NCI-H2227 treated with DMSO at 0.1 percent for 48 hours (cell line): ENCODE results near the gene GPC6.

ENCODE experiments used
- DNase-seq: peaks from one replicate; lab custom pipeline; 2025; lab: John Stamatoyannopoulos, UW

Gene GPC6

GRCh38 chr13:93686399-93686798 lies 459.8 kb downstream of the GPC6 start:
- DNase-seq = no peak

DNA sequence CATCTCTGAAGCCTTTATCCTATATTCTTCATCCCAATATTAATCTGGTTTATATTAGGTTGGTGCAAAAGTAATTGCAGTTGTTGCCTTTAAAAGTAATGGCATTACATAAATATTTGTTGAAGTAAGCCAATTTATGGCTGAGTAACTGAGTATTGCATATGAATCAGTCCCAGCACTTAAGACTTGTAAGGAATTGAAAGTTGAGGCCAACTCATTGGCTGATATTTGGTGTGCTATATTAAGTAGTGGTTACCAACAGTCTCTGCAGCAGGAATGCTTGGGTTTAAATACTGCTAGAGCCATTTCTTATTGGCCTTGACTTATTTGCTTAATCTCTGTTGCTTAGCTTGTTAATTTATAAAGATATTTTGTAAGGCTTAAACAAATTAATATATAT lies 460.7 kb downstream of the GPC6 start:
- no peak for DNase-seq

- DNase-seq = no peak
Measured at GRCh38 chr13:93689333-93689732, 462.7 kb downstream of the GPC6 start.

DNA sequence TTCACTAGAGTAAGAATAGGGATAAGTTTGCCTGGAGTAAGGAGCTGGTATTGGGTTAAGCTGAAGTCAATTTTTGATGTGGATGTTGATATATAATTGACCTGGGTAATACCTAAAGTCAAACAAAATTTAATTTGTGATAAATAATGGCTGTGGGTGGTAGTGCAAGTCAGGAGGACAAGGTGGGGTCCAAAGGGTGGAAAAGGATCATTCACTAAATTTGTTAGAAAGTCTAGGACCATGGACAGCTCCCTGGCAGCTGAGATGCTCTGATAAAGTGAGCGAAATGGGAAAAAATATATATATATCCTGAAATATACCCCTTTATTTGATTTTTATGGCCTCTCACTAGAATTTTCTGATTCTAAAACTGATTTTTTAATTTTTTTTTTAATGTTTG lies 463.5 kb downstream of the GPC6 start:
- no peak for DNase-seq

DNA sequence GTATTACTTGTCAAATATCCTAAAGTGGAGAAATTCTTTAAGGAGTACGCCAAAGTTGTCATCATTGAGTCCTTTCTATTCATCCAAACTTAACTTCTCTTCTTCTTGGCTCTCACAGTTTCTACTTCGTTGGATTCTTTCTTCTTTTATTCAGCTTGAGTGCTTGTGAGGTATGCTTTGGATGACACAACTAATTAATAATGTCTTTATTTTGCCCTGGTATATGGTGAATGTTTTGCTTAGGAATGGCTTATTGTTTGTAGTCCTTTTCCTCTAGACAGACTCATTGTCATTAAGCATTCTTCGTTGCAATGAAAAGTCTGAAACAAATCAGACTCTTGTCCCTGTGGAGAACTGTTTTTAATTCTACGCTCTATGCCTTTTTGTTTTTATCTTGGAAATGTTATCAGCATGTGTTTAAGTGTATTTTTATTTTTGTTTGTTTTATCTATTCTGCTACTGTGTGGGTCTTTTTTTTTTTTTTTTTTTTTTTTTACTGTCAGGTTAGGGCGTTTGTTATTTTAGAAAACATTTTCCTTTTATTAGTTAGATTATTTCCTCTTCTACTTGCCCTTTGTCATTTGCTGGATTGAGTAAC lies 471.5 kb downstream of the GPC6 start:
- DNase-seq = no peak

DNA sequence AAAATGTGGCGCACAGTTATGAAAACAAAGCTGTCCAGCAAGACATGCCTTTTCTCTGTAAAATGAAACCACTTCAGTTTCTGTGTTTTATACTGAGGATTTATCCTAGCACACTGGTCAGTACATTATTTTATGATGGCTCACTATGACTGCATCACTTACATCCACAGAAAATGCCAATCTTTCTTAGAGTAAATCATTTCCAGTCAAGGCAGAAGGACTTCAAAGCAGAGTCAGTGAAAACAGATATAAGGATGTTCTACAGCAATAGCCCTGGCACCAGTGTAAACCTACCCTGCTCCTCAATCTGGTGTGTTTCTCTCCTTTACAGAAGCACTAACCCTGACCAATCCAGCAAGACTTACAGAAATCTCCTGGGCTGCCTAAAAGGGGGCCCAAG lies 473.5 kb downstream of the GPC6 start:
- no peak for DNase-seq

DNA sequence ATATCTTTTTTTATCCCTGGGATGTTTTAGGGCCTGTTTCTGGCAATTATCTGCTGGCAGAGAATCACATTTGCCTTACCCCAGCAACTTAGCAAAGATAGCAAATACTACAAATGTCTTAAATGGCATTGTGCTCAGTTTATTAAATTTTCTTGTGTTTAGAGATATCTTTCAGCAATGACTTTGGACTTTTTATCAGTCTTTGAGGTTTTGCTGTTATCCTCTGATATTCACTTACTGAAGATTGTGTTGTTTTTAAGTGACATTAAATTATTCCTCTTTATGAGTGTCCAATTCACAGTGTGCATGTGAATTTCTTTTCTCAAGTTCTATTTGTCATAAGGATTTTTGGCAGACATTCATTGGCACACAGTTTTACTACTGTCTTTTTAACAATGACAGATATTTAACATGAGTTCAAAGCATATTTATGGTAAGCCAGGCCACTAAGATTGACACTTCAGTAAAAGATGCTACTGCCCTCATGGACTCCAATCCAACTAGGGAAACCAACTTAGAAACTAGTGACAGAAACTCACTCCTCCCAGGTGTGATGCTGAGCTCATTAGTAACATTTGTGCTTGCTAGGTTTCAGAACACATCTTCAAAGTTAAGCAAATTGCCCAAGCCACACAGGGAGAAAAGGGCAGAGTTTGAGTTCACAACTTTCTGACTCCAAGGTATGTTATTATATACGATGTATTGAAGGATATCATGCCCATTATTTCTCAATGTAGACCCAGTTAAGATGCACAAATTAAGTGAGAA lies 481.9 kb downstream of the GPC6 start:
- DNase-seq = no peak

GRCh38 chr13:93709506-93710244 lies 483.1 kb downstream of the GPC6 start:
- DNase-seq = no peak

DNA sequence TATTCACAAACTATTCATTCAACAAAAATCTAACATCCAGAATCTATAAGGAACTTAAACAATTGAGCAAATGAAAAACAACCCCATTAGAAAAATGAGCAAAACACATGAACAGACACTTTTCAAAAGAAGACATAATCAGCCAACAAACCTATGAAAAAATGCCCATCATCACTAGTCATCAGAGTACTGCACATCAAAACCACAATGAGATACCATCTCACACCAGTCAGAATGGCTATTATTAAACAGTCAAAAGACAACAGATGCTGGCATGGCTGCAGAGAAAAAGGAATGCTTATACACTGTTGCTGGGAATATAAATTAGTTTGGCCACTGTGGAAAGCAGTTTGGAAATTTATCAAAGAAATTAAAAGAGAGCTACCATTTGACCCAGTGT lies 487.6 kb downstream of the GPC6 start:
- no peak for DNase-seq

GRCh38 chr13:93715866-93716265 lies 489.3 kb downstream of the GPC6 start:
- DNase-seq = no peak

DNA sequence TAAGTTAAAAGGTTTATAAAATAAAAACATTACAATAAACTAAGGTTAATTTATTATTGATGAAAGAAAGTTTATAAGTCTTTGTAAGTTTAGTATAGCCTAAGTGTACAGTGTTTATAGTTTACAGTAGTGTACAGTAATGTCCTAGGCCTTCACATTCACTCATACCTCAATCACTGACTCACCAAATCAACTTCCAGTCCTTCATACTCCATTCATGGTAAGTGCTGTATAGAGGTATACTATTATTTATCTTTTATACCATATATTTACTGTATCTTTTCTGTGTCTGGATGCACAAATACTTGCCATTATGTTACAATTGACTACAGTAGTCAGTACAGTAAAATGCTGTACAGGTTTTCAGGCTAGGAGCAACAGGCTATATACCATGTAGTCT lies 490.0 kb downstream of the GPC6 start:
- DNase-seq = no peak

GRCh38 chr13:93721483-93721882 lies 494.9 kb downstream of the GPC6 start:
- DNase-seq = no peak

- DNase-seq = no peak
Measured at GRCh38 chr13:93723316-93723715, 496.7 kb downstream of the GPC6 start.

DNA sequence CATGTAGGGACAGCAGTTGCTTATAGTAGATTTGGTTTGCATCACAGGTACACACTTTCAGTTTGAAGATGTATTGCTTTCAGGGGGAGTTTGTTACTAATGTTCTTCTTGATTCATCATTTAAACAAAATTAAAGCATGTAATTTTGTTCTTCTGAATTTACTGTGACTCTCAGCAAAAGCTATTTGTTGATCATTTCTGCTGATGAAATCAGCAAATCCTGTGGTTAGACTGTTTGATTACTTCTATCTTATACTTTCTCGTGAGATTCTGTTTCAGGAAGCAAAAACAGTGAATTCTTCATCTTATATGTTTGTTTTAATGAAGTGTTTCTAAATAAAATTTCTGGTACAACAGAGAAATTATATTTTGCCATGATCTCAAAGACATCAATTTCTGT lies 497.6 kb downstream of the GPC6 start:
- no peak for DNase-seq

DNA sequence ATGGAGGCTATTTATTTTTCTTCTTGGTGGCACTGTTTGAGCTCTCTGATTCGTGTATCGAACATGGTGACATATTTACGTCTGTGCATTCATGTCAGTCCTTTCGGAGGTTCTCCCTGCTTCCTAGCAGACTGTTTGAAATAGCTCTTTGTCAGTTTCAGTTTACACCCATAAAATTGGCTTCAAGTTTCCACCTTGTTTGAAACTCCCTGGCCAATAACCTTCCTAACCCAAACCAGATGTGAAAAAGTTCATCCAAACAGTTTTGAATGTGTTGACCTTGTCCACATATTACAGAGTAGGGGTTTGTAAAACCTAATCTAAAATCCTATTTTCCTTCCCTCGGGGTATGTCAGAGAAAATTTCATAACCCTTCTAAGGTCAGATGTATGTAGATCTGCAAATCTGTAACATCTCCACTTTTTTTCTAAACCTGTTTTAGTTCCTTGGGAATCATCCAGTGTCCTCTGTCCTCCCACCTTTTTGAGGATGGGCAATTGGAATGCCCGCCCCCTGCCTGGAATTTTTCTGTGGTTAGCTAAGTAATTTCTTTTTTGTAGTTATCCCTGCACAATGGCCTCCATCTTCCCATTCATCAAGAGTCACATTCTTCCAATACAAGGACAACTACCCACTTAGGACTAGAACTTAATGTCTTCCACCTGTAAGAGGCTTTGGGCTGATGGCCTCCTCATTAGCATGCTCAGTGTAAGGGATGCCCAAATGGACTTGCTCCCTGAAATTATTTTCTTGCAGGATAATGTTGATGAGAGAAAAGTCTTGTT lies 499.8 kb downstream of the GPC6 start:
- DNase-seq = no peak

- no peak for DNase-seq
Measured at GRCh38 chr13:93727211-93728141, 500.9 kb downstream of the GPC6 start.

- no peak for DNase-seq
Measured at GRCh38 chr13:93729383-93729782, 502.8 kb downstream of the GPC6 start.

- DNase-seq = peak; percentile 20
Measured at GRCh38 chr13:93730780-93731179, 504.2 kb downstream of the GPC6 start.

DNA sequence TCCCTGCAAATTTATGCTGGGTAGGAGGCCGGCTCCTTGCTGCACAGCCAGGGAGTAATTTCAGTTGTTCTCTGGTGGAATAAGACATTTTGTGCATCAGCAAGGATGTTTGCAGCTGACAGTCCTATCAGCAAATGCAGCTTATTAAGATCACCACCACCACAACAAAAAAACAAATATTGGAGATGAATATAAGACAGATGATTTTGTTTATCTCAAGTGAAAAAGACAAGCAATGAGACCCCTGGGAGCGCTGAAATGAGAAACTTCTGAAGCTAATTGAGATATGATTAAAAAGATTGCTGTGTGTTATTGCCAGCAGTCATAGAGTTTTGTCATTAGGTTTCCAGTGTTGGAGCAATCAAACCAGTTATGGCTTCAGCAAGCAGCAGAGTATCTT lies 505.6 kb downstream of the GPC6 start:
- DNase-seq = no peak

GRCh38 chr13:93736081-93736480 lies 509.5 kb downstream of the GPC6 start:
- no peak for DNase-seq

DNA sequence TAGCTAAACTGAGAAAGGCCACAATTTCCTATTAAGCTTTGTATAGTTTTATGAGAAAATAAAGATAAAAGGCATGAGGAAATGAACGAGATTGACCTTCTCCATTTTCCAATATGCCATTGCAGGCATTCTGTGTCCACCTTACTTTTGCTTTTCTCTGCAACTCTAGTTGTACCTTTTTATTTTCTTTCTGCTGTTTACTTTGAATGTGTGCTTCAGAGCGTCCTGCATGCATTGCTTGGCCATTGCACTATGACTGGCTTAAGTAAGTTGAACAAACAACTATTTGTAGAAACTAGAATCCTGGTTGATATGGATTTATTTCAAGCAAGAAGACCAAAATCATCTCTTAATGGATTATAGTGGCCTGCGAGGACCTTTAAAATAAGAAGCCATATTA lies 510.3 kb downstream of the GPC6 start:
- DNase-seq = no peak
